ENCODE measurements around the gene CCDC51.
"Not testable (repeated sequence)": the region's sequence is repeated elsewhere in the genome, so short reads cannot be mapped to it uniquely, and the experiment has no call there.

Gene CCDC51

GRCh38 chr3:48404440-48405342 is 35.2 kb downstream of the CCDC51 start:
- DNase-seq, result peak in 1 of 2 donors; percentile 8

- peak in 1 of 2 donors; percentile 5 for DNase-seq
Measured at GRCh38 chr3:48403533-48404439, 36.1 kb downstream of the CCDC51 start.

GRCh38 chr3:48402907-48403306 is 37.0 kb downstream of the CCDC51 start:
- DNase-seq, result peak in 1 of 2 donors; percentile 4

GRCh38 chr3:48402281-48402732 is 37.6 kb downstream of the CCDC51 start:
- no peak for DNase-seq

GRCh38 chr3:48401434-48401901 is 38.5 kb downstream of the CCDC51 start:
- not testable (repeated sequence) for DNase-seq

- DNase-seq, result peak; percentile 79 to 82
Measured at GRCh38 chr3:48400824-48401433, 39.0 kb downstream of the CCDC51 start.

GRCh38 chr3:48399387-48400172 is 40.3 kb downstream of the CCDC51 start:
- DNase-seq, result no peak

- DNase-seq, result no peak
Measured at GRCh38 chr3:48398701-48399386, 41.1 kb downstream of the CCDC51 start.

GRCh38 chr3:48397767-48398681 is 41.9 kb downstream of the CCDC51 start:
- no peak for DNase-seq

GRCh38 chr3:48395714-48396113 is 44.2 kb downstream of the CCDC51 start:
- no peak for DNase-seq

- DNase-seq, result no peak
Measured at GRCh38 chr3:48394391-48394790, 45.5 kb downstream of the CCDC51 start.

- DNase-seq, result no peak
Measured at GRCh38 chr3:48388966-48389365, 51.0 kb downstream of the CCDC51 start.

- DNase-seq, result no peak
Measured at GRCh38 chr3:48387634-48388033, 52.3 kb downstream of the CCDC51 start.
